ENCODE measurements around the gene PCNX2.
A peak's percentile ranks its signal among the peaks of the same experiment; 100 is the strongest.

GRCh38 chr1:233025157-233025556, 270.4 kb downstream of the PCNX2 start:
- TF ChIP-seq CTCF (IDR thresholded peaks at IDR 0.05; ENCODE audit: insufficient read depth, low read depth, low read length) = peak; percentile 29
- no peak for TF ChIP-seq EZH2 (IDR thresholded peaks at IDR 0.05; ENCODE audit: insufficient read depth, low read length)

All from astrocyte (in vitro differentiated cells and primary cell).